CD4-positive, alpha-beta T cell (primary cell): Measurements from ENCODE around the gene SERINC2. TPM values are rescaled to one million over a fixed set of nuclear protein-coding genes. Genes with fewer than 3 reads are reported as not detected.

Experiments
- ATAC-seq: fragments of 200-7000 bp; cut with Tn5 transposase; one replicate; pipeline ENCODE4 v1.10.0; 2022; ENCODE audit warnings: mild to moderate bottlenecking; ENCODE audit not compliant: poor library complexity
- CTCF ChIA-PET: fragments of 350-600 bp; sonication (Branson Sonifier 250); formaldehyde crosslinking; loops from one replicate; lab custom pipeline; 2021; ENCODE audit warnings: antibody characterized with exemption, inconsistent platforms; lab: Charles Lee
- POLR2A ChIA-PET: fragments of 350-600 bp; sonication (Branson Sonifier 250); formaldehyde crosslinking; loops from one replicate; lab custom pipeline; 2021; ENCODE audit warnings: antibody characterized with exemption, inconsistent platforms; lab: Charles Lee
- DNase-seq, 14 experiments: peaks; one replicate each; pipeline ENCODE4 v3.0.0-alpha.2; 2013 to 2020; ENCODE audit warnings: mixed read lengths in 2 of 14
- H3K27ac ChIP-seq, 2 donors: one replicate each; pipeline versions ENCODE4 v1.5.1 to v1.7.0; 2013; ENCODE audit warnings: low read length in 2 of 2, low read depth in 1 of 2, mild to moderate bottlenecking in 1 of 2
- H3K27me3 ChIP-seq, 2 experiments: 1 replicate in 1 of 2; 2 replicates in 1 of 2; pipeline versions ENCODE4 v1.6.1 to v1.7.0; 2013; ENCODE audit warnings: low read length in 2 of 2, control low read depth in 1 of 2, mild to moderate bottlenecking in 1 of 2, moderate library complexity in 1 of 2; ENCODE audit not compliant: insufficient read depth in 2 of 2, control insufficient read depth in 1 of 2
- H3K36me3 ChIP-seq: one replicate; pipeline ENCODE4 v1.6.1; 2013; ENCODE audit warnings: low read length, control low read depth; ENCODE audit not compliant: insufficient read depth
- H3K4me1 ChIP-seq: one replicate; pipeline ENCODE4 v1.6.1; 2013; ENCODE audit warnings: low read length, control low read depth; ENCODE audit not compliant: insufficient read depth
- H3K4me3 ChIP-seq: one replicate; pipeline ENCODE4 v1.5.1; 2013; ENCODE audit warnings: mild to moderate bottlenecking, low read length, moderate library complexity
- H3K9me3 ChIP-seq, 2 experiments: 1 replicate in 1 of 2; 2 replicates in 1 of 2; pipeline versions ENCODE4 v1.6.1 to v1.7.0; 2013; ENCODE audit warnings: low read length in 2 of 2, mild to moderate bottlenecking in 2 of 2, control low read depth in 1 of 2, moderate library complexity in 1 of 2; ENCODE audit not compliant: control insufficient read depth in 1 of 2, insufficient read depth in 1 of 2
- H3K27ac Mint-ChIP-seq: one replicate; pipeline ENCODE4 v1.8.0; 2020; ENCODE audit warnings: mixed read lengths
- H3K27me3 Mint-ChIP-seq: one replicate; pipeline ENCODE4 v1.8.0; 2021; ENCODE audit warnings: mixed read lengths
- H3K36me3 Mint-ChIP-seq: one replicate; pipeline ENCODE4 v1.8.0; 2021; ENCODE audit warnings: low read depth, mixed read lengths
- H3K4me1 Mint-ChIP-seq: one replicate; pipeline ENCODE4 v1.8.0; 2021; ENCODE audit warnings: low read depth, mixed read lengths
- H3K4me3 Mint-ChIP-seq: one replicate; pipeline ENCODE4 v1.8.0; 2020; ENCODE audit warnings: mild to moderate bottlenecking, mixed read lengths
- H3K9me3 Mint-ChIP-seq: one replicate; pipeline ENCODE4 v1.8.0; 2020; ENCODE audit warnings: mixed read lengths
- CTCF ChIP-seq: fragments of 200-600 bp; IDR thresholded peaks from one replicate; pipeline ENCODE4 v1.8.0; 2022; ENCODE audit warnings: antibody characterized with exemption, mild to moderate bottlenecking
- intact Hi-C, 2 experiments: fragments of 100-400 bp; cut with DNase I in 1 of 2; cut with micrococcal nuclease in 1 of 2; formaldehyde crosslinking; loops; one replicate each; pipeline versions ENCODE4 v1.15.1 to v1.9.0; 2023 to 2025; cut with DNase I, micrococcal nuclease
- total RNA-seq, 174 experiments: library from RNA in 2 of 174; stranded (reverse) in 2 of 174; gene quantifications; one replicate each; pipeline ENCODE4 v1.2.3 and lab custom pipeline; 2021 to 2026

SERINC2 gene
- total RNA-seq, 2 experiments from 2014 or later, result 0.11 TPM; not detected in 1

- no peaks in the 10 kb centered on the region for H3K9me3 Mint-ChIP-seq
- H3K27ac Mint-ChIP-seq, result no peak overlapping the region
- ChIA-PET CTCF (no interaction called here), POLR2A (no interaction called here)
- Histone ChIP-seq H3K36me3 (no peaks in the 10 kb centered on the region), H3K9me3 (no peaks in the 10 kb centered on the region), H3K27me3 (peaks cover 7 to 17% of the 10 kb centered on the region in 2 experiments), H3K27ac (no peak overlapping the region), H3K4me1 (peaks cover 3% of the 10 kb centered on the region), H3K4me3 (no peak overlapping the region)
- H3K27me3 Mint-ChIP-seq, result peaks cover 43% of the 10 kb centered on the region
- ATAC-seq (no peak), DNase-seq (peak in 1 of 14 experiments; percentile 17)
- intact Hi-C loops, result loop anchor here in 1 of 2 experiments (2.0 to 5.0 kb wide), 2 partner anchors 261 to 621 kb away; no protein-coding TSS in a partner anchor
- H3K4me1 Mint-ChIP-seq, result no peaks in the 10 kb centered on the region
- H3K36me3 Mint-ChIP-seq, result no peaks in the 10 kb centered on the region
- no peak overlapping the region for H3K4me3 Mint-ChIP-seq
- no peak for TF ChIP-seq CTCF
Measured at GRCh38 chr1:31423418-31423947, 10.5 kb downstream of the SERINC2 start.

GRCh38 chr1:31424568-31424967 is 11.6 kb downstream of the SERINC2 start:
- H3K4me3 ChIP-seq, result no peak overlapping the region
- Mint-ChIP-seq H3K27ac (no peak overlapping the region), H3K4me3 (no peak overlapping the region), H3K4me1 (no peaks in the 10 kb centered on the region), H3K27me3 (peaks cover 43% of the 10 kb centered on the region), H3K9me3 (no peaks in the 10 kb centered on the region), H3K36me3 (no peaks in the 10 kb centered on the region)
- ATAC-seq (no peak), DNase-seq (no peak)
- TF ChIP-seq CTCF, result no peak
- peaks cover 7 to 17% of the 10 kb centered on the region in 2 experiments for H3K27me3 ChIP-seq
- ChIA-PET CTCF (no interaction called here), POLR2A (no interaction called here)
- H3K4me1 ChIP-seq, result peaks cover 3% of the 10 kb centered on the region
- H3K9me3 ChIP-seq, result no peaks in the 10 kb centered on the region
- no peaks in the 10 kb centered on the region for H3K36me3 ChIP-seq
- intact Hi-C loops, result loop anchor here in 1 of 2 experiments (5.0 kb wide), 1 partner anchor 622 kb away; no protein-coding TSS in a partner anchor
- no peak overlapping the region for H3K27ac ChIP-seq

DNA sequence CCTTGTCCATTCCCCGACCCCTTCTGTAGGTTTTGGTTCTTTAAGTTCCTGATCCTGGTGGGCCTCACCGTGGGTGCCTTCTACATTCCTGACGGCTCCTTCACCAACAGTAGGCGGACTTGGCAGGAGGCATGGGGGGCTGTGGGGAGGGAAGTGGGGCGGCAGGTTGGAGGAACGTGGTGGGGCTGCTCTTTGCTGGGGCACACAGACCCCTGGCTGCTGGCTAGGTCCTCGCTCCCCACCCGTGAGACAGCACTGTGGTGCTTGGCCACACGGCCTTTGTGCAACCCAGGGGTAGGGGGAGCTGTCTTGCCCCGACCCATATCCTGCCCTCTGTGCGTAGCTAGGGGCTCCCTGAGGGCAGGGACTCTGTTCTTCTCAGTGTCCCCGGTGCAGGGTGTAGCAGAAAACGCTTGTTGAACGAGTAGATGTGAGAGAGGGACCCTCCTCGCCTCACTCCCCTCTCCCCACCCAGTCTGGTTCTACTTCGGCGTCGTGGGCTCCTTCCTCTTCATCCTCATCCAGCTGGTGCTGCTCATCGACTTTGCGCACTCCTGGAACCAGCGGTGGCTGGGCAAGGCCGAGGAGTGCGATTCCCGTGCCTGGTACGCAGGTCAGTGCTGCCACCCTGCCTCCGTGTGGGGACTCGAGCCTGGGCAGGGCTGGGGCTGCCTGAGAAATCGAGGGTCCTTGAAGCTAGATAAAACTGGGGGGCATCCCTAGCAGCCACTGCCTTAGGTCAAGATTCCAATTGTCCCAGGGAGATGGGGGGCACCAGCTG is 12.5 kb downstream of the SERINC2 start:
- peaks cover 36% of the 10 kb centered on the region for H3K27me3 Mint-ChIP-seq
- H3K27ac Mint-ChIP-seq, result no peak overlapping the region
- H3K4me3 ChIP-seq, result no peak overlapping the region
- H3K4me1 ChIP-seq, result peaks cover 3% of the 10 kb centered on the region
- no peaks in the 10 kb centered on the region for H3K36me3 ChIP-seq
- no peak overlapping the region for H3K27ac ChIP-seq
- ChIA-PET CTCF (no interaction called here), POLR2A (no interaction called here)
- H3K4me1 Mint-ChIP-seq, result no peaks in the 10 kb centered on the region
- H3K27me3 ChIP-seq, result peaks cover 7 to 17% of the 10 kb centered on the region in 2 experiments
- H3K9me3 ChIP-seq, result no peaks in the 10 kb centered on the region
- no peaks in the 10 kb centered on the region for H3K36me3 Mint-ChIP-seq
- no peaks in the 10 kb centered on the region for H3K9me3 Mint-ChIP-seq
- ATAC-seq, result no peak
- H3K4me3 Mint-ChIP-seq, result no peak overlapping the region
- intact Hi-C loops, result no loop called here
- TF ChIP-seq CTCF, result no peak
- no peak for DNase-seq
